Stimulated activated CD8-positive, alpha-beta memory T cell treated with anti-CD3 and anti-CD28 coated beads, Interleukin-7, amount 100 ng/mL, for 1 hour (primary cell): Measurements from ENCODE around the gene NOL4L.

Experiments
- DNase-seq, 2 donors: peaks; one replicate each; pipeline ENCODE4 v3.0.0-alpha.2; 2020; ENCODE audit warnings: low read depth in 2 of 2

Gene NOL4L

GRCh38 chr20:32576560-32576959, 8.6 kb downstream of the NOL4L start:
- no peak for DNase-seq

GRCh38 chr20:32575805-32576204, 9.3 kb downstream of the NOL4L start:
- DNase-seq, result no peak

GRCh38 chr20:32575227-32575581, 9.9 kb downstream of the NOL4L start:
- no peak for DNase-seq

GRCh38 chr20:32574296-32575226, 10.6 kb downstream of the NOL4L start:
- DNase-seq, result no peak

- DNase-seq, result no peak
Measured at GRCh38 chr20:32573167-32573851, 11.8 kb downstream of the NOL4L start.

- DNase-seq, result no peak
Measured at GRCh38 chr20:32572271-32572968, 12.7 kb downstream of the NOL4L start.

GRCh38 chr20:32571566-32571965, 13.6 kb downstream of the NOL4L start:
- no peak for DNase-seq

GRCh38 chr20:32570401-32571190, 14.5 kb downstream of the NOL4L start:
- no peak for DNase-seq

- DNase-seq, result no peak
Measured at GRCh38 chr20:32569380-32570305, 15.5 kb downstream of the NOL4L start.

GRCh38 chr20:32569018-32569379, 16.1 kb downstream of the NOL4L start:
- no peak for DNase-seq

GRCh38 chr20:32567384-32568178, 17.6 kb downstream of the NOL4L start:
- no peak for DNase-seq

- no peak for DNase-seq
Measured at GRCh38 chr20:32566379-32567374, 18.5 kb downstream of the NOL4L start.

- no peak for DNase-seq
Measured at GRCh38 chr20:32565735-32566032, 19.4 kb downstream of the NOL4L start.

- no peak for DNase-seq
Measured at GRCh38 chr20:32564921-32565734, 20.0 kb downstream of the NOL4L start.

- DNase-seq, result no peak
Measured at GRCh38 chr20:32564440-32564839, 20.7 kb downstream of the NOL4L start.

GRCh38 chr20:32563311-32564272, 21.5 kb downstream of the NOL4L start:
- DNase-seq, result no peak

GRCh38 chr20:32562495-32562911, 22.6 kb downstream of the NOL4L start:
- DNase-seq, result no peak
